H9 (cell line): Measurements from ENCODE around the gene REEP3. TPM values are rescaled to one million over a fixed set of nuclear protein-coding genes. Genes with fewer than 3 reads are reported as not detected.

Source experiments
- DNase-seq: peaks from one replicate; pipeline ENCODE4 v3.0.0-alpha.2; 2017
- H2AFZ ChIP-seq: one replicate; pipeline ENCODE4 v1.6.1; 2013; ENCODE audit warnings: mild to moderate bottlenecking, low read length, control low read depth, moderate library complexity
- H2AK5ac ChIP-seq: 2 replicates; pipeline ENCODE4 v1.6.1; 2013; ENCODE audit warnings: low read length, control low read depth, mixed read lengths; ENCODE audit not compliant: insufficient read length
- H2BK120ac ChIP-seq: one replicate; pipeline ENCODE4 v1.6.1; 2013; ENCODE audit warnings: low read depth, mild to moderate bottlenecking, low read length, control low read depth, inconsistent platforms; ENCODE audit not compliant: poor library complexity, severe bottlenecking
- H2BK12ac ChIP-seq: 2 replicates; pipeline ENCODE4 v1.6.1; 2013; ENCODE audit warnings: low read length, control low read depth, mixed read lengths, low read depth; ENCODE audit not compliant: insufficient read length
- H2BK15ac ChIP-seq: 2 replicates; pipeline ENCODE4 v1.6.1; 2013; ENCODE audit warnings: low read depth, low read length, control low read depth
- H2BK20ac ChIP-seq: one replicate; pipeline ENCODE4 v1.6.1; 2013; ENCODE audit warnings: low read depth, mild to moderate bottlenecking, low read length, control low read depth, inconsistent platforms; ENCODE audit not compliant: poor library complexity, severe bottlenecking
- H2BK5ac ChIP-seq: 2 replicates; pipeline ENCODE4 v1.6.1; 2013; ENCODE audit warnings: low read length, control low read depth, mixed read lengths; ENCODE audit not compliant: insufficient read length
- H3K14ac ChIP-seq: 2 replicates; pipeline ENCODE4 v1.6.1; 2013; ENCODE audit warnings: low read length, control low read depth; ENCODE audit not compliant: insufficient read depth
- H3K18ac ChIP-seq: 2 replicates; pipeline ENCODE4 v1.6.1; 2013; ENCODE audit warnings: low read depth, mild to moderate bottlenecking, mixed read lengths, low read length, control low read depth; ENCODE audit not compliant: insufficient read length
- H3K23ac ChIP-seq: 2 replicates; pipeline ENCODE4 v1.6.1; 2013; ENCODE audit warnings: low read length, control low read depth, mixed read lengths, low read depth; ENCODE audit not compliant: insufficient read length
- H3K23me2 ChIP-seq: 2 replicates; pipeline ENCODE4 v1.6.1; 2013; ENCODE audit warnings: low read depth, mild to moderate bottlenecking, mixed read lengths, low read length, control low read depth; ENCODE audit not compliant: insufficient read length, poor library complexity, severe bottlenecking
- H3K27ac ChIP-seq: 2 replicates; pipeline ENCODE4 v1.5.1; 2013; ENCODE audit warnings: low read length, control low read depth, mixed read lengths, low read depth; ENCODE audit not compliant: insufficient read length
- H3K27me3 ChIP-seq: 2 replicates; pipeline ENCODE4 v1.6.1; 2013; ENCODE audit warnings: low read length, control low read depth, inconsistent platforms; ENCODE audit not compliant: insufficient read depth
- H3K4ac ChIP-seq: 2 replicates; pipeline ENCODE4 v1.6.1; 2013; ENCODE audit warnings: low read depth, mild to moderate bottlenecking, control low read depth, inconsistent platforms, low read length, moderate library complexity
- H3K4me1 ChIP-seq: 2 replicates; pipeline ENCODE4 v1.6.1; 2013; ENCODE audit warnings: low read length, control low read depth, inconsistent platforms; ENCODE audit not compliant: insufficient read depth
- H3K4me2 ChIP-seq: 2 replicates; pipeline ENCODE4 v1.6.1; 2013; ENCODE audit warnings: low read length, control low read depth, mixed read lengths; ENCODE audit not compliant: insufficient read length, insufficient read depth
- H3K56ac ChIP-seq: 2 replicates; pipeline ENCODE4 v1.6.1; 2013; ENCODE audit warnings: low read depth, mild to moderate bottlenecking, mixed read lengths, low read length, control low read depth; ENCODE audit not compliant: insufficient read length
- H3K79me1 ChIP-seq: 2 replicates; pipeline ENCODE4 v1.6.1; 2013; ENCODE audit warnings: low read depth, mild to moderate bottlenecking, moderate library complexity, low read length, control low read depth, inconsistent platforms; ENCODE audit not compliant: insufficient read depth, poor library complexity, severe bottlenecking
- H3K79me2 ChIP-seq: 2 replicates; pipeline ENCODE4 v1.6.1; 2013; ENCODE audit warnings: low read length, control low read depth, inconsistent platforms; ENCODE audit not compliant: insufficient read depth
- H3K9ac ChIP-seq: 2 replicates; pipeline ENCODE4 v1.6.1; 2013; ENCODE audit warnings: low read length, control low read depth, mixed read lengths; ENCODE audit not compliant: insufficient read length; ENCODE audit errors: extremely low read depth
- H3K9me3 ChIP-seq: one replicate; pipeline ENCODE4 v1.6.1; 2013; ENCODE audit warnings: low read depth, low read length, inconsistent platforms; ENCODE audit not compliant: control insufficient read depth
- H3T11ph ChIP-seq: one replicate; pipeline ENCODE4 v1.6.1; 2013; ENCODE audit warnings: mild to moderate bottlenecking, low read length, control low read depth, inconsistent platforms
- H4K20me1 ChIP-seq: one replicate; pipeline ENCODE4 v1.6.1; 2013; ENCODE audit not compliant: control insufficient read depth, insufficient read length, insufficient read depth
- H4K5ac ChIP-seq: 2 replicates; pipeline ENCODE4 v1.6.1; 2013; ENCODE audit warnings: low read depth, mild to moderate bottlenecking, mixed read lengths, low read length, control low read depth; ENCODE audit not compliant: insufficient read length
- H4K8ac ChIP-seq: replicated peaks from 2 replicates; pipeline ENCODE4 v1.6.1; 2013; ENCODE audit warnings: low read length, control low read depth, mixed read lengths, low read depth; ENCODE audit not compliant: insufficient read length
- H4K91ac ChIP-seq: 2 replicates; pipeline ENCODE4 v1.6.1; 2013; ENCODE audit warnings: low read depth, mild to moderate bottlenecking, moderate library complexity, mixed read lengths, low read length, control low read depth; ENCODE audit not compliant: insufficient read length
- H3K27ac Mint-ChIP-seq, 3 experiments: 2 replicates in 2 of 3; 3 replicates in 1 of 3; pipeline ENCODE4 v1.8.0; 2020 to 2021; ENCODE audit warnings: mixed read lengths in 3 of 3, mild to moderate bottlenecking in 1 of 3, moderate library complexity in 1 of 3
- H3K27me3 Mint-ChIP-seq: 2 replicates; pipeline ENCODE4 v1.8.0; 2021; ENCODE audit warnings: low read depth, mild to moderate bottlenecking, moderate library complexity, mixed read lengths
- H3K36me3 Mint-ChIP-seq, 3 experiments: 2 replicates in 2 of 3; 3 replicates in 1 of 3; pipeline ENCODE4 v1.8.0; 2020 to 2021; ENCODE audit warnings: low read depth in 3 of 3, mixed read lengths in 3 of 3; ENCODE audit not compliant: insufficient read depth in 1 of 3
- H3K4me1 Mint-ChIP-seq, 2 experiments: 2 replicates each; pipeline ENCODE4 v1.8.0; 2020; ENCODE audit warnings: mixed read lengths in 2 of 2
- H3K4me3 Mint-ChIP-seq, 2 experiments: 2 replicates in 1 of 2; 3 replicates in 1 of 2; pipeline ENCODE4 v1.8.0; 2020 to 2021; ENCODE audit warnings: mild to moderate bottlenecking in 2 of 2, mixed read lengths in 2 of 2, moderate library complexity in 1 of 2
- H3K9me3 Mint-ChIP-seq, 2 experiments: 2 replicates in 1 of 2; 3 replicates in 1 of 2; pipeline ENCODE4 v1.8.0; 2020; ENCODE audit warnings: mild to moderate bottlenecking in 2 of 2, mixed read lengths in 2 of 2, moderate library complexity in 1 of 2
- CTCF ChIP-seq: fragments of 200-600 bp; sonication (generic); conservative IDR thresholded peaks from 3 replicates; pipeline ENCODE4 v1.8.0; 2021; ENCODE audit warnings: antibody characterized with exemption, mild to moderate bottlenecking
- WGBS: extraction: QIAGEN DNeasy Blood & Tissue Kit; methylation state at CpG from one replicate; pipeline ENCODE4 v1.1.7; 2013; ENCODE audit warnings: missing lambda C conversion rate, low lambda C conversion rate, mixed read lengths; ENCODE audit not compliant: insufficient read length; ENCODE audit errors: extremely low coverage; 5-methylcytosine and 5-hydroxymethylcytosine counted together
- total RNA-seq: library from RNA; stranded (reverse); gene quantifications from 2 replicates; pipeline ENCODE4 v1.2.1, GENCODE V29; 2021

REEP3 gene
- total RNA-seq, 1 experiment from 2014 or later = 21.4 TPM

GRCh38 chr10:63578501-63578900 lies 57.3 kb downstream of the REEP3 start:
- Histone ChIP-seq H3K79me1 (no peaks in the 10 kb centered on the region), H4K91ac (no peak overlapping the region), H2BK20ac (no peak overlapping the region), H2BK120ac (no peak overlapping the region), H3K14ac (no peak overlapping the region), H3K23me2 (no peaks in the 10 kb centered on the region), H2BK5ac (no peak overlapping the region), H3K79me2 (no peaks in the 10 kb centered on the region), H4K20me1 (no peaks in the 10 kb centered on the region), H3K23ac (no peak overlapping the region), H3K27me3 (no peaks in the 10 kb centered on the region), H3T11ph (no peak overlapping the region), H2BK12ac (no peak overlapping the region), H4K8ac (no peak overlapping the region), H3K4me2 (no peak overlapping the region), H2AK5ac (no peak overlapping the region), H4K5ac (no peak overlapping the region), H3K9me3 (no peaks in the 10 kb centered on the region), H3K9ac (no peak overlapping the region), H3K27ac (no peak overlapping the region), H3K18ac (no peak overlapping the region), H3K4ac (no peak overlapping the region), H3K4me1 (no peaks in the 10 kb centered on the region), H2AFZ (no peak overlapping the region), H3K56ac (no peak overlapping the region), H2BK15ac (no peak overlapping the region)
- Mint-ChIP-seq H3K27me3 (no peaks in the 10 kb centered on the region), H3K4me1 (peaks cover 10% of the 10 kb centered on the region in 2 experiments), H3K36me3 (peaks cover 12 to 28% (median 15%) of the 10 kb centered on the region in 3 experiments), H3K9me3 (no peaks in the 10 kb centered on the region), H3K27ac (peak overlapping the region in 1 of 3 experiments; percentile 62; a peak in 1 of 7 replicates), H3K4me3 (no peak overlapping the region)
- WGBS = no CpG with 5 or more reads among the region's 7 CpGs
- TF ChIP-seq CTCF = no peak
- DNase-seq = no peak
